OCI-LY7 (cell line): ENCODE measurements around the gene ADAMTS4. TPM values are rescaled to one million over a fixed set of nuclear protein-coding genes. Genes with fewer than 3 reads are reported as not detected.

ENCODE experiments used
- microRNA-seq: library from miRNA; unstranded; fragments of <30 nt; microRNA quantifications from one replicate; pipeline ENCODE4 v1.2.0, GENCODE V29; 2022; ENCODE audit warnings: borderline replicate concordance
- small RNA-seq: library from RNA; depleted of rRNA; stranded (forward); fragments of <200 nt; gene quantifications from one replicate; pipeline ENCODE3, GENCODE V24; 2014
- total RNA-seq, 2 experiments: library from RNA; depleted of rRNA in 1 of 2; stranded (reverse); fragments of >200 nt in 1 of 2; shearing (Covaris generic) in 1 of 2; gene quantifications; 2 replicates each; pipeline ENCODE4 v1.2.3, GENCODE V29; 2014 to 2022

Gene ADAMTS4
- total RNA-seq, 2 experiments from 2014 or later = 0.03 to 0.15 TPM

Small RNAs within 50 kb of the gene (microRNA-seq; reads per million reads assigned to microRNA genes)
- 3.0 reads per million for gene MIR5187

Small RNAs within 50 kb of the gene (small RNA-seq; reads per million reads assigned to genes)
- not detected for gene RF01225

Other genes with a start within 250 kb of the ADAMTS4 start
- not detected in 2 replicates for gene ITLN2, start 244.2 kb downstream of the ADAMTS4 start, total RNA-seq (2014; rRNA removed; shearing (Covaris generic))
- gene ITLN2, start 244.2 kb downstream of the ADAMTS4 start, total RNA-seq (2022) = not detected in 2 replicates
- 11.7 and 13.5 TPM in 2 replicates for gene F11R, start 177.9 kb downstream of the ADAMTS4 start, total RNA-seq (2014; rRNA removed; shearing (Covaris generic))
- 16.0 and 25.0 TPM in 2 replicates for gene F11R, start 177.9 kb downstream of the ADAMTS4 start, total RNA-seq (2022)
- gene TSTD1, start 160.1 kb downstream of the ADAMTS4 start, total RNA-seq (2014; rRNA removed; shearing (Covaris generic)) = 164 and 206 TPM in 2 replicates
- gene TSTD1, start 160.1 kb downstream of the ADAMTS4 start, total RNA-seq (2022) = 73.4 and 89.2 TPM in 2 replicates
- gene USF1, start 153.1 kb downstream of the ADAMTS4 start, total RNA-seq (2014; rRNA removed; shearing (Covaris generic)) = 83.1 and 97.5 TPM in 2 replicates
- 57.6 and 60.9 TPM in 2 replicates for gene USF1, start 153.1 kb downstream of the ADAMTS4 start, total RNA-seq (2022)
- 56.2 and 62.9 TPM in 2 replicates for gene ARHGAP30, start 129.2 kb downstream of the ADAMTS4 start, total RNA-seq (2014; rRNA removed; shearing (Covaris generic))
- 86.7 and 101 TPM in 2 replicates for gene ARHGAP30, start 129.2 kb downstream of the ADAMTS4 start, total RNA-seq (2022)
- not detected in 2 replicates for gene NECTIN4, start 109.5 kb downstream of the ADAMTS4 start, total RNA-seq (2014; rRNA removed; shearing (Covaris generic))
- gene NECTIN4, start 109.5 kb downstream of the ADAMTS4 start, total RNA-seq (2022) = not detected in 2 replicates
- 0.95 and 2.7 TPM in 2 replicates for gene KLHDC9, start 100.7 kb downstream of the ADAMTS4 start, total RNA-seq (2014; rRNA removed; shearing (Covaris generic))
- gene KLHDC9, start 100.7 kb downstream of the ADAMTS4 start, total RNA-seq (2022) = 1.3 and 3.0 TPM in 2 replicates
- gene PFDN2, start 81.0 kb downstream of the ADAMTS4 start, total RNA-seq (2014; rRNA removed; shearing (Covaris generic)) = 52.7 and 55.6 TPM in 2 replicates
- 79.5 and 95.3 TPM in 2 replicates for gene PFDN2, start 81.0 kb downstream of the ADAMTS4 start, total RNA-seq (2022)
- 30.2 and 42.7 TPM in 2 replicates for gene NIT1, start 80.9 kb downstream of the ADAMTS4 start, total RNA-seq (2014; rRNA removed; shearing (Covaris generic))
- gene NIT1, start 80.9 kb downstream of the ADAMTS4 start, total RNA-seq (2022) = 46.5 and 53.1 TPM in 2 replicates
- 21.1 and 28.5 TPM in 2 replicates for gene DEDD, start 66.4 kb downstream of the ADAMTS4 start, total RNA-seq (2014; rRNA removed; shearing (Covaris generic))
- 36.9 and 41.9 TPM in 2 replicates for gene DEDD, start 66.4 kb downstream of the ADAMTS4 start, total RNA-seq (2022)
- 61.2 and 87.7 TPM in 2 replicates for gene UFC1, start 45.1 kb downstream of the ADAMTS4 start, total RNA-seq (2014; rRNA removed; shearing (Covaris generic))
- 79.4 and 80.9 TPM in 2 replicates for gene UFC1, start 45.1 kb downstream of the ADAMTS4 start, total RNA-seq (2022)
- gene USP21, start 39.6 kb downstream of the ADAMTS4 start, total RNA-seq (2014; rRNA removed; shearing (Covaris generic)) = 18.4 and 19.6 TPM in 2 replicates
- 29.5 and 34.0 TPM in 2 replicates for gene USP21, start 39.6 kb downstream of the ADAMTS4 start, total RNA-seq (2022)
- 40.1 and 42.0 TPM in 2 replicates for gene PPOX, start 32.6 kb downstream of the ADAMTS4 start, total RNA-seq (2014; rRNA removed; shearing (Covaris generic))
- 45.5 and 53.2 TPM in 2 replicates for gene PPOX, start 32.6 kb downstream of the ADAMTS4 start, total RNA-seq (2022)
- 36.2 and 39.1 TPM in 2 replicates for gene B4GALT3, start 21.5 kb downstream of the ADAMTS4 start, total RNA-seq (2014; rRNA removed; shearing (Covaris generic))
- 41.7 and 49.8 TPM in 2 replicates for gene B4GALT3, start 21.5 kb downstream of the ADAMTS4 start, total RNA-seq (2022)
- gene NDUFS2, start 3.3 kb upstream of the ADAMTS4 start, total RNA-seq (2014; rRNA removed; shearing (Covaris generic)) = 62.9 and 76.4 TPM in 2 replicates
- 72.1 and 73.4 TPM in 2 replicates for gene NDUFS2, start 3.3 kb upstream of the ADAMTS4 start, total RNA-seq (2022)
- 3.2 TPM in 1 of 2 replicates, not detected in the other for gene FCER1G, start 16.2 kb upstream of the ADAMTS4 start, total RNA-seq (2014; rRNA removed; shearing (Covaris generic))
- 0.88 and 1.2 TPM in 2 replicates for gene FCER1G, start 16.2 kb upstream of the ADAMTS4 start, total RNA-seq (2022)
- gene APOA2, start 24.6 kb upstream of the ADAMTS4 start, total RNA-seq (2014; rRNA removed; shearing (Covaris generic)) = not detected in 2 replicates
- gene APOA2, start 24.6 kb upstream of the ADAMTS4 start, total RNA-seq (2022) = not detected in 2 replicates
- 8.3 and 11.0 TPM in 2 replicates for gene TOMM40L, start 27.0 kb upstream of the ADAMTS4 start, total RNA-seq (2014; rRNA removed; shearing (Covaris generic))
- 16.0 and 20.1 TPM in 2 replicates for gene TOMM40L, start 27.0 kb upstream of the ADAMTS4 start, total RNA-seq (2022)
- gene NR1I3, start 39.1 kb upstream of the ADAMTS4 start, total RNA-seq (2014; rRNA removed; shearing (Covaris generic)) = not detected in 2 replicates
- gene NR1I3, start 39.1 kb upstream of the ADAMTS4 start, total RNA-seq (2022) = not detected in 2 replicates
- not detected in 2 replicates for gene PCP4L1, start 59.7 kb upstream of the ADAMTS4 start, total RNA-seq (2014; rRNA removed; shearing (Covaris generic))
- not detected in 2 replicates for gene PCP4L1, start 59.7 kb upstream of the ADAMTS4 start, total RNA-seq (2022)
- gene MPZ, start 110.9 kb upstream of the ADAMTS4 start, total RNA-seq (2014; rRNA removed; shearing (Covaris generic)) = 4.2 and 4.5 TPM in 2 replicates
- 9.0 and 10.8 TPM in 2 replicates for gene MPZ, start 110.9 kb upstream of the ADAMTS4 start, total RNA-seq (2022)
- gene SDHC, start 115.3 kb upstream of the ADAMTS4 start, total RNA-seq (2014; rRNA removed; shearing (Covaris generic)) = 17.9 and 20.6 TPM in 2 replicates
- 149 and 175 TPM in 2 replicates for gene SDHC, start 115.3 kb upstream of the ADAMTS4 start, total RNA-seq (2022)
- not detected in 2 replicates for gene CFAP126, start 168.8 kb upstream of the ADAMTS4 start, total RNA-seq (2014; rRNA removed; shearing (Covaris generic))
- gene CFAP126, start 168.8 kb upstream of the ADAMTS4 start, total RNA-seq (2022) = not detected in 2 replicates